Subcutaneous adipose tissue (tissue), 4 donors: Measurements from ENCODE around the gene SOCS2. TPM values are rescaled to one million over a fixed set of nuclear protein-coding genes. Genes with fewer than 3 reads are reported as not detected.

Experiments
- total RNA-seq, 4 donors: library from RNA; depleted of rRNA; stranded (reverse); fragments of >200 nt; gene quantifications; one replicate each; pipeline ENCODE4 v1.1.0, GENCODE V29; 2016
- TF ChIP-seq, protein P1 (sequence below): fragments of 450-650 bp; IDR thresholded peaks from one replicate; pipeline ENCODE4 v1.5.1; 2016; ENCODE audit warnings: low read depth, mild to moderate bottlenecking, control low read depth, antibody characterized with exemption, moderate library complexity

Gene SOCS2
- total RNA-seq, 4 donors from 2014 or later, result 21.8 to 68.9 (median 42.7) TPM

DNA sequence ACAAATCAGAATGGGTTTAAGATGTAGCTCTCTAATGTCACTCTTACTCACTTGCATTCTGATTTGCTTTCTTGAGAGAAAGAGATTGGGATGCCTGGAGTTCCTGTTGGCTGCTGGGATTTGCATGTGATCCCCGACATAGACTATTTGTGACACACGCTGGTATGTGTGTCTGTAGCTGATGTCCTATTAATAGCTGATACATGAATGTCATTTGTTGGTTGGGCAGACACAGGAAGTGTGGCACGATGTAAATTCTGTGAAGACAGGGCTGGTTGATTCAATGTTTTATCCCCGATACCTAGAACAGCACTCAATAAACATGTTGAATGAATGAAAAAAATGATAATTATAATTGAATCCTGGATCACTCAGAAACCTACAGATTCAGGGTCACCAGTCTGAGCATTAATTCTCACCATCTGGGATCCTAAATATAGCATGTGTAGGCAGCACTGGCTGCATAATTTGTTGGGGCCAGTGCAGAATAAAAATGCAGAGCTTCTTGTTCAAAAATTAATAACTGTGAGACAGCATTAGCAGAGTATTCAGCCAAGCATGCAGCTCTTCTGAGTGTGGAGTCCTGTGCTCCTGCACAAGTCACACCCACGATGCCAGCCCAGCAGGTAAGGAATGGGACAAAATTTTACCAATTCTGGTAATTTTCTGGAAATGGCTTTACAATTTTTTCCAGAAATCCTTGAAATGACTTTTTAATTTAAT lies 35.5 kb upstream of the SOCS2 start:
- TF ChIP-seq, protein P1, sequence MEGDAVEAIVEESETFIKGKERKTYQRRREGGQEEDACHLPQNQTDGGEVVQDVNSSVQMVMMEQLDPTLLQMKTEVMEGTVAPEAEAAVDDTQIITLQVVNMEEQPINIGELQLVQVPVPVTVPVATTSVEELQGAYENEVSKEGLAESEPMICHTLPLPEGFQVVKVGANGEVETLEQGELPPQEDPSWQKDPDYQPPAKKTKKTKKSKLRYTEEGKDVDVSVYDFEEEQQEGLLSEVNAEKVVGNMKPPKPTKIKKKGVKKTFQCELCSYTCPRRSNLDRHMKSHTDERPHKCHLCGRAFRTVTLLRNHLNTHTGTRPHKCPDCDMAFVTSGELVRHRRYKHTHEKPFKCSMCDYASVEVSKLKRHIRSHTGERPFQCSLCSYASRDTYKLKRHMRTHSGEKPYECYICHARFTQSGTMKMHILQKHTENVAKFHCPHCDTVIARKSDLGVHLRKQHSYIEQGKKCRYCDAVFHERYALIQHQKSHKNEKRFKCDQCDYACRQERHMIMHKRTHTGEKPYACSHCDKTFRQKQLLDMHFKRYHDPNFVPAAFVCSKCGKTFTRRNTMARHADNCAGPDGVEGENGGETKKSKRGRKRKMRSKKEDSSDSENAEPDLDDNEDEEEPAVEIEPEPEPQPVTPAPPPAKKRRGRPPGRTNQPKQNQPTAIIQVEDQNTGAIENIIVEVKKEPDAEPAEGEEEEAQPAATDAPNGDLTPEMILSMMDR, result no peak

- TF ChIP-seq, protein P1, result no peak
These were observed 34.7 kb upstream of the SOCS2 start for GRCh38 chr12:93537769-93538168.

DNA sequence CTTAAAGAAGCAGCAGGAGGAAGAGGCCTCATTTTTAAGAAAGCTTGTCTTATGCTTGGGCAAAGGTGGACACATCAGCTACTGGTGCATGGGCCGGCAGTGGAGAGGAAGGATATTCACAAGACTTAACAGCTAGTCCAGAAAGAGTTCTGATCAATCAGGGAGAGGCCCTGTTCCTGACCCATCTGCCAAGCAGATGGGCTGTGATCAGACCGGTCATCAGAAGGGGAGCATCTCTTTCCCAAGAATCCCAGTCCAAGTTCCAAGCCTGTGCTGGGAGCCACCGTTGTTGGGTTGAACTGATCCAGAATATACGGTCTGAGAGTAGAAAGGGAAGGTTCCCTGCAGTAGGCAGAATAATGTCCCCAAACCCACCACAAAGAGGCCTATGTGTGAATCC lies 32.7 kb upstream of the SOCS2 start:
- TF ChIP-seq, protein P1, result no peak

GRCh38 chr12:93540466-93540865 lies 32.0 kb upstream of the SOCS2 start:
- TF ChIP-seq, protein P1, result no peak

GRCh38 chr12:93541578-93542225 lies 30.8 kb upstream of the SOCS2 start:
- TF ChIP-seq, protein P1, result no peak

- TF ChIP-seq, protein P1, result no peak
These were observed 24.7 kb upstream of the SOCS2 start for GRCh38 chr12:93547778-93548177.

DNA sequence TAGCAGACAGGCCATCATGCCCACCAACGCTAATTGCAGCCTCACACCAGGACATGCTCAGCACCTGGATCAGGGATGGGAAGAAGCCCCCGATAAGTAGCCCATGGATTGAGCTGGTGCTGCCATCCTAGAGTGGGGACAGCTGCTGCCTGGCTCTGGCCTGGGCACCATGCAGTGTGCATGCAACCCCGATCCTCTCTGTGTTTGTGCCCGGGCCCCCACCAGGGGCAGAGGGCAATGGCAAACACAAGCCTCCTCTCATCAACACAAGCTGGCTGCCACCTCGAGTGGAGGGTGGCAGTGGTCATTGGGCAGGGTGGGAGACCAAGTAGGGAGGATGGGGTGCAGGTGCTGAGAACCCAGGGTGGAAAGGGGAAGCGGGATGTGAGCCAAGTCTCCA lies 23.3 kb upstream of the SOCS2 start:
- TF ChIP-seq, protein P1, result no peak
